ENCODE measurements around the gene ICAM4. TPM values are rescaled to one million over a fixed set of nuclear protein-coding genes. Genes with fewer than 3 reads are reported as not detected.

ICAM4 gene
- total RNA-seq, 2 experiments from 2014 or later: 0.38 TPM; not detected in 1

- no peak for TF ChIP-seq CTCF (conservative IDR thresholded peaks at IDR 0.05; ENCODE audit: low read length)
- Histone ChIP-seq H3K27ac (ENCODE audit: low read depth, low read length, poor library complexity, severe bottlenecking) (no peak overlapping the region), H3K36me3 (ENCODE audit: insufficient read depth, low read length) (peaks cover 51% of the 10 kb centered on the region), H4K20me1 (ENCODE audit: insufficient read depth, low read length) (0 out of 2 replicates have a peak, but pooled peaks cover 4% of the 10 kb centered on the region), H3K9me2 (ENCODE audit: insufficient read depth, low read length) (no peaks in the 10 kb centered on the region), H3K4me1 (ENCODE audit: insufficient read depth, low read length, poor library complexity, severe bottlenecking) (peaks cover 6% of the 10 kb centered on the region), H3K9me3 (ENCODE audit: low read length) (no peaks in the 10 kb centered on the region), H3K79me2 (ENCODE audit: insufficient read depth, low read depth, low read length) (no peaks in the 10 kb centered on the region), H2AFZ (ENCODE audit: low read length) (no peak overlapping the region), H3K4me3 (ENCODE audit: low read depth, low read length, poor library complexity, severe bottlenecking) (no peak overlapping the region), H3K4me2 (ENCODE audit: low read length) (no peak overlapping the region)
- POLR2A ChIA-PET: interaction anchor here (0.6 to 2.0 kb wide), 5 partner anchors 11 to 126 kb away, joined by 4 to 7 read pairs (median 4); partner anchors contain the start of genes ICAM1, RAVER1 and TYK2
- CTCF ChIA-PET (ENCODE audit: unreplicated experiment): interaction anchor here (1.4 kb wide), 1 partner anchor 29 kb away, joined by 5 read pairs; the partner anchor contains the start of gene ICAM5
- DNase-seq (ENCODE audit: low spot score): no peak
- intact Hi-C loops (cut with micrococcal nuclease; ENCODE audit: unreplicated experiment): no loop called here
- BruUV-seq (replicated peaks): no TSS peak
Observed at GRCh38 chr19:10260141-10260584, 26.6 kb upstream of the ICAM4 start.

- Histone ChIP-seq H3K9me2 (ENCODE audit: insufficient read depth, low read length) (no peaks in the 10 kb centered on the region), H3K4me2 (ENCODE audit: low read length) (no peak overlapping the region), H3K9me3 (ENCODE audit: low read length) (no peaks in the 10 kb centered on the region), H3K4me3 (ENCODE audit: low read depth, low read length, poor library complexity, severe bottlenecking) (no peak overlapping the region), H3K27ac (ENCODE audit: low read depth, low read length, poor library complexity, severe bottlenecking) (no peak overlapping the region), H2AFZ (ENCODE audit: low read length) (no peak overlapping the region), H3K36me3 (ENCODE audit: insufficient read depth, low read length) (peaks cover 27% of the 10 kb centered on the region), H4K20me1 (ENCODE audit: insufficient read depth, low read length) (0 out of 2 replicates have a peak, but pooled peaks cover 4% of the 10 kb centered on the region), H3K4me1 (ENCODE audit: insufficient read depth, low read length, poor library complexity, severe bottlenecking) (peaks cover 6% of the 10 kb centered on the region), H3K79me2 (ENCODE audit: insufficient read depth, low read depth, low read length) (no peaks in the 10 kb centered on the region)
- ChIA-PET POLR2A (interaction anchor here (0.6 kb wide), 1 partner anchor 120 kb away, joined by 7 read pairs; no protein-coding TSS in a partner anchor), CTCF (ENCODE audit: unreplicated experiment) (no interaction called here)
- intact Hi-C loops (cut with micrococcal nuclease; ENCODE audit: unreplicated experiment): no loop called here
- no TSS peak for BruUV-seq (replicated peaks)
- TF ChIP-seq CTCF (conservative IDR thresholded peaks at IDR 0.05; ENCODE audit: low read length): no peak
- no peak for TF ChIP-seq EZH2phosphoT487 (IDR thresholded peaks at IDR 0.05; ENCODE audit: borderline replicate concordance, low read depth, low read length)
- no peak for DNase-seq (ENCODE audit: low spot score)
Observed at GRCh38 chr19:10262771-10263170, 24.0 kb upstream of the ICAM4 start.

- Histone ChIP-seq H2AFZ (ENCODE audit: low read length) (no peak overlapping the region), H3K4me2 (ENCODE audit: low read length) (no peak overlapping the region), H3K27ac (ENCODE audit: low read depth, low read length, poor library complexity, severe bottlenecking) (no peak overlapping the region), H3K9me2 (ENCODE audit: insufficient read depth, low read length) (no peaks in the 10 kb centered on the region), H4K20me1 (ENCODE audit: insufficient read depth, low read length) (no peaks in the 10 kb centered on the region), H3K9me3 (ENCODE audit: low read length) (no peaks in the 10 kb centered on the region), H3K4me3 (ENCODE audit: low read depth, low read length, poor library complexity, severe bottlenecking) (no peak overlapping the region), H3K4me1 (ENCODE audit: insufficient read depth, low read length, poor library complexity, severe bottlenecking) (peaks cover 22% of the 10 kb centered on the region), H3K36me3 (ENCODE audit: insufficient read depth, low read length) (no peaks in the 10 kb centered on the region), H3K79me2 (ENCODE audit: insufficient read depth, low read depth, low read length) (no peaks in the 10 kb centered on the region)
- TF ChIP-seq EZH2phosphoT487 (IDR thresholded peaks at IDR 0.05; ENCODE audit: borderline replicate concordance, low read depth, low read length): no peak
- no peak for TF ChIP-seq CTCF (conservative IDR thresholded peaks at IDR 0.05; ENCODE audit: low read length)
- POLR2A ChIA-PET: no interaction called here
- BruUV-seq (replicated peaks): no TSS peak
- DNase-seq (ENCODE audit: low spot score): no peak
- intact Hi-C loops (cut with micrococcal nuclease; ENCODE audit: unreplicated experiment): no loop called here
- CTCF ChIA-PET (ENCODE audit: unreplicated experiment): no interaction called here
Observed at GRCh38 chr19:10266706-10267105, 20.0 kb upstream of the ICAM4 start.

Data from OCI-LY7 (cell line).